Measurements from ENCODE around the gene RNASE1. TPM values are rescaled to one million over a fixed set of nuclear protein-coding genes. Genes with fewer than 3 reads are reported as not detected.

The RNASE1 gene
- total RNA-seq (2022) (not detected in 2 replicates), Bru-seq, nascent RNA (not detected), BruChase-seq, experiment 1, labeled RNA remaining after a 6-hour chase (not detected), BruChase-seq, experiment 2, labeled RNA remaining after a 2-hour chase (not detected)
- long read RNA-seq = 0 reads

DNA sequence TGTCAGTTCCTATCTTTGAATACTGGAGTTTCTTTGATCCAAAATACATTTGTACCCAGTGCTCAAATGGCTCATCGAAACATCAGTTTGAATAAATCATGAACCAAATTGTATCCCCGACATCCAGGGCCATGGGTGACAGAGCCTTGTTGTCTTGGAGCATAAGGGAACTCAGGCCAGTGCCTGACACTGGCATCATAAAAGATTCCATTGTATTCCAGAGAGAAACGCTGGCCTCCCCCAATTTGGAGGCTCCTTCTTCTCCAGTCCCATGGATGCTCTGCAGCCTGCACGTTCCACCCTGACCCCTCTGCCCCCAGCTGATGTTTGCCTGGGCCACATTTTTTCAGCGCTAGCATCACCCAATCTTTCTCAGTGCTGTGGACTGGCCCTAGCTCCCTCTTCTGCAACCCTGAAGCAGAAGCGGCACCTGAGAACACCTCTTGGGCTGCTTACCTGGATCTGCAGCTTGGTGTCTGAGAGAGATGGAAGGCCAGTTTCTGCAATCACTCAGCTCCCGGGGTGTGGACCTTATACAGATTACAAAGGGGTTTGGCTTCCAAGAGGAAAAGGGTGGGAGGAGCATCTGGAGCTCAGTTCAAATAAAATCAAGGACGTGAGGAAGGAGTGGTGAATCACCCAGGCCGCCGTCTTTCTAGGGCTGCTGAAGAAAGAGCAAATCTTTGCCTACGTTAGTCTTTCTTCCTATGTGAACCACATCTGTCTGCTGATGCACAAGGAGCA lies at the start of gene RNASE1:
Gene RNASE1 (minus strand): TSS at position 504 of the 744 bp plus-strand sequence. CDS start 776 bp downstream, outside the sequence.
- Mint-ChIP-seq H3K4me3 (ENCODE audit: unreplicated experiment) (no peak within 1 kb of the TSS), H3K27me3 (ENCODE audit: insufficient read depth, unreplicated experiment) (peaks cover 44% of the 10 kb centered on the region), H3K27ac (ENCODE audit: low read depth, unreplicated experiment) (no peak within 1 kb of the TSS), H3K9me3 (ENCODE audit: unreplicated experiment) (no peaks in the 10 kb centered on the region), H3K36me3 (ENCODE audit: insufficient read depth, unreplicated experiment) (peaks cover 6% of the 10 kb centered on the region), H3K4me1 (ENCODE audit: insufficient read depth, unreplicated experiment) (no peaks in the 10 kb centered on the region)
- DNase-seq (ENCODE audit: unreplicated experiment) = no peak
- BruUV-seq (replicated peaks) = no TSS peak
- ChIA-PET CTCF (interaction anchor here (0.7 kb wide), 1 partner anchor 57 kb away, joined by 3 read pairs; no protein-coding TSS in a partner anchor), POLR2A (no interaction called here)
- intact Hi-C loops (cut with micrococcal nuclease) = no loop called here
- no peak for TF ChIP-seq CTCF (IDR thresholded peaks at IDR 0.05; ENCODE audit: unreplicated experiment)

GRCh38 chr14:20848955-20849570 lies 46.4 kb upstream of the RNASE1 start:
- intact Hi-C loops (cut with micrococcal nuclease) = no loop called here
- ChIA-PET CTCF (interaction anchor here (0.6 to 3.1 kb wide), 10 partner anchors 9 to 192 kb away, joined by 3 to 25 read pairs (median 5); no protein-coding TSS in a partner anchor), POLR2A (interaction anchor here (0.9 kb wide), 1 partner anchor 137 kb away, joined by 3 read pairs; no protein-coding TSS in a partner anchor)
- H3K27me3 Mint-ChIP-seq (ENCODE audit: insufficient read depth, unreplicated experiment) = peaks cover 48% of the 10 kb centered on the region
- peaks cover 13% of the 10 kb centered on the region for H3K4me1 Mint-ChIP-seq (ENCODE audit: insufficient read depth, unreplicated experiment)
- H3K36me3 Mint-ChIP-seq (ENCODE audit: insufficient read depth, unreplicated experiment) = no peaks in the 10 kb centered on the region
- peak overlapping the region; percentile 16 for H3K27ac Mint-ChIP-seq (ENCODE audit: low read depth, unreplicated experiment)
- no peak for TF ChIP-seq CTCF (IDR thresholded peaks at IDR 0.05; ENCODE audit: unreplicated experiment)
- H3K9me3 Mint-ChIP-seq (ENCODE audit: unreplicated experiment) = no peaks in the 10 kb centered on the region
- H3K4me3 Mint-ChIP-seq (ENCODE audit: unreplicated experiment) = no peak overlapping the region
- no TSS peak for BruUV-seq (replicated peaks)
- no peak for DNase-seq (ENCODE audit: unreplicated experiment)

GRCh38 chr14:20848316-20848954 lies 45.8 kb upstream of the RNASE1 start:
- peak overlapping the region; percentile 16 for H3K27ac Mint-ChIP-seq (ENCODE audit: low read depth, unreplicated experiment)
- H3K4me3 Mint-ChIP-seq (ENCODE audit: unreplicated experiment) = no peak overlapping the region
- H3K9me3 Mint-ChIP-seq (ENCODE audit: unreplicated experiment) = no peaks in the 10 kb centered on the region
- H3K36me3 Mint-ChIP-seq (ENCODE audit: insufficient read depth, unreplicated experiment) = no peaks in the 10 kb centered on the region
- peak; percentile 47 for DNase-seq (ENCODE audit: unreplicated experiment)
- ChIA-PET CTCF (interaction anchor here (0.6 to 3.1 kb wide), 12 partner anchors 10 to 219 kb away, joined by 3 to 25 read pairs (median 4); no protein-coding TSS in a partner anchor), POLR2A (interaction anchor here (0.9 kb wide), 1 partner anchor 138 kb away, joined by 3 read pairs; no protein-coding TSS in a partner anchor)
- intact Hi-C loops (cut with micrococcal nuclease) = no loop called here
- TF ChIP-seq CTCF (IDR thresholded peaks at IDR 0.05; ENCODE audit: unreplicated experiment) = no peak
- BruUV-seq (replicated peaks) = no TSS peak
- peaks cover 13% of the 10 kb centered on the region for H3K4me1 Mint-ChIP-seq (ENCODE audit: insufficient read depth, unreplicated experiment)
- H3K27me3 Mint-ChIP-seq (ENCODE audit: insufficient read depth, unreplicated experiment) = peaks cover 48% of the 10 kb centered on the region

DNA sequence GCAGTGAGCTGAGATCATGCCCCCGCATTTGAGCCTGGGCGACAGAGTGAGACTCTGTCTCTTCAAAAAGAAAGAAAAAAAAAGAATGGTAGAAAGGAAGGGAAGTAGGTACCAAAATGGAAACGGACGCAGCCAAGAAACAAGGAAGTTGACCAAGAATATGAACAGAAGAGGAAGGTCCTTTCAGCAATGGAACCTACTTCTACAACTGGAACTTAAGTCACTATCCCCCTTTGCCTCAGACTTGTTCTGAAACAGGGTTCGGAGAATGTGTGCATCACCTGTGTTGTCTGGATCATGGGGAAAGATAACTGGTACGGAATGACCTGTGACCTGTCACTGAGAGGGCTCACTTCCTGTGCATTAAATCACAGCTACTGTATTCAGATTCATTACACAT lies 43.9 kb upstream of the RNASE1 start:
- no peak for DNase-seq (ENCODE audit: unreplicated experiment)
- Mint-ChIP-seq H3K27ac (ENCODE audit: low read depth, unreplicated experiment) (no peak overlapping the region), H3K9me3 (ENCODE audit: unreplicated experiment) (no peaks in the 10 kb centered on the region), H3K4me1 (ENCODE audit: insufficient read depth, unreplicated experiment) (peaks cover 8% of the 10 kb centered on the region), H3K4me3 (ENCODE audit: unreplicated experiment) (no peak overlapping the region), H3K36me3 (ENCODE audit: insufficient read depth, unreplicated experiment) (no peaks in the 10 kb centered on the region), H3K27me3 (ENCODE audit: insufficient read depth, unreplicated experiment) (peaks cover 36% of the 10 kb centered on the region)
- no TSS peak for BruUV-seq (replicated peaks)
- ChIA-PET POLR2A (no interaction called here), CTCF (interaction anchor here (0.7 to 1.3 kb wide), 5 partner anchors 9 to 315 kb away, joined by 3 to 4 read pairs (median 3); no protein-coding TSS in a partner anchor)
- TF ChIP-seq CTCF (IDR thresholded peaks at IDR 0.05; ENCODE audit: unreplicated experiment) = no peak
- intact Hi-C loops (cut with micrococcal nuclease) = no loop called here
